GM12801 (cell line): ENCODE results near the gene TUNAR.

ENCODE experiments used
- TF ChIP-seq, protein P1 (sequence below): IDR thresholded peaks from one replicate; pipeline ENCODE4 v1.5.1; 2011; ENCODE audit warnings: control low read depth; ENCODE audit not compliant: insufficient read length; ENCODE audit errors: extremely low read depth

Gene TUNAR

GRCh38 chr14:95915330-95915729 is 38.7 kb downstream of the TUNAR start:
- TF ChIP-seq, protein P1, sequence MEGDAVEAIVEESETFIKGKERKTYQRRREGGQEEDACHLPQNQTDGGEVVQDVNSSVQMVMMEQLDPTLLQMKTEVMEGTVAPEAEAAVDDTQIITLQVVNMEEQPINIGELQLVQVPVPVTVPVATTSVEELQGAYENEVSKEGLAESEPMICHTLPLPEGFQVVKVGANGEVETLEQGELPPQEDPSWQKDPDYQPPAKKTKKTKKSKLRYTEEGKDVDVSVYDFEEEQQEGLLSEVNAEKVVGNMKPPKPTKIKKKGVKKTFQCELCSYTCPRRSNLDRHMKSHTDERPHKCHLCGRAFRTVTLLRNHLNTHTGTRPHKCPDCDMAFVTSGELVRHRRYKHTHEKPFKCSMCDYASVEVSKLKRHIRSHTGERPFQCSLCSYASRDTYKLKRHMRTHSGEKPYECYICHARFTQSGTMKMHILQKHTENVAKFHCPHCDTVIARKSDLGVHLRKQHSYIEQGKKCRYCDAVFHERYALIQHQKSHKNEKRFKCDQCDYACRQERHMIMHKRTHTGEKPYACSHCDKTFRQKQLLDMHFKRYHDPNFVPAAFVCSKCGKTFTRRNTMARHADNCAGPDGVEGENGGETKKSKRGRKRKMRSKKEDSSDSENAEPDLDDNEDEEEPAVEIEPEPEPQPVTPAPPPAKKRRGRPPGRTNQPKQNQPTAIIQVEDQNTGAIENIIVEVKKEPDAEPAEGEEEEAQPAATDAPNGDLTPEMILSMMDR = no peak

DNA sequence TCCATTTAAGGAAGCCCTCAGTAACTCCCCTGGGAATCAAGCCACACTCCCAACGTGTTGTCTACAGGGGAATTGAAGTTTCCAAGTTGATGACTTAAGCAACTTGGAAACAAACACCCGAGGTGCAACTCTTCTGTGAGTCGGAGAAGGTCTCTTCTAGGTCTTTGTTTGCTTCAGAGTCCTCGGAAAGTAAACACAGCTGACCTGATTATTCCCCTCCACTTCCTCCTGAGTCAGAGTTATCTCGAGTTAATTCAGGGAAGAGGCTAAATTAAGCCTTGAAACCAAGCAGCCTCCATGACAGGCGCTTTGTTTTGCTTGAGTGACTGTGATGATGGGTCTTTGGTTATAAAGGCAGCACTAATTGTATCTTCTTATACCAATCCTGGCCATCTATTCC is 41.8 kb downstream of the TUNAR start:
- TF ChIP-seq, protein P1 = no peak

DNA sequence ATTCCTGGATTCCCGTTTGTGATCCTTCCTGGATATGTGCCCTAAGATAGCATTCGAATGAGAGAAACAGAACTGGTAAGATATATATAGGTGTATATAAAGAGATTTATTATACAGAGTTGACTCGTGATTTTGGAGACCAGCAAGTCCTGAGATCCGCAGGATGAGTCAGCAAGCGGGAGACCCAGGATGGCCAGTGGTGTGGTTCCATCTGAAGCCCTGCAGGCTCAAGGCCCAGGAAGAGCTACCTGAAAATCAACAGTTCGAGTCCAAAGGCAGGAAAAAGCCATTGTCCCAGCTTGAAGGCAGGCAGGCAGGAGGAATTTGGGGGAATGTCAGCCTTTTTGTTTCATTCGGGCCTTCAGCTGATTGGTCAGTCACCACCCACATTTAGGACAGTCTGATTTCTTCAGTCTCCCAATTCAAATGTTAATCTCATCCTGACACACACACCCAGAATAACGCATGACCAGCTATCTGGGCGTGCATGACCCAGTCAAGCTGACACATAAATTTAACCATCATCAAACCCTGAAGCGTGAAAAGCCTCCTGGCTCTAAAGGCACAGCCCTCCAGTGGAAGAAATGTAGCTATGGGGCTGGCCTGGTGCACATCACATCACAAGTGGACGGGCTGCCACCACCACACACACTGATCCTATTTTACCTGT is 44.3 kb downstream of the TUNAR start:
- TF ChIP-seq, protein P1 = no peak

- TF ChIP-seq, protein P1 = no peak
Measured at GRCh38 chr14:95922080-95922479, 45.4 kb downstream of the TUNAR start.

GRCh38 chr14:95928751-95929150 is 52.1 kb downstream of the TUNAR start:
- TF ChIP-seq, protein P1 = no peak

DNA sequence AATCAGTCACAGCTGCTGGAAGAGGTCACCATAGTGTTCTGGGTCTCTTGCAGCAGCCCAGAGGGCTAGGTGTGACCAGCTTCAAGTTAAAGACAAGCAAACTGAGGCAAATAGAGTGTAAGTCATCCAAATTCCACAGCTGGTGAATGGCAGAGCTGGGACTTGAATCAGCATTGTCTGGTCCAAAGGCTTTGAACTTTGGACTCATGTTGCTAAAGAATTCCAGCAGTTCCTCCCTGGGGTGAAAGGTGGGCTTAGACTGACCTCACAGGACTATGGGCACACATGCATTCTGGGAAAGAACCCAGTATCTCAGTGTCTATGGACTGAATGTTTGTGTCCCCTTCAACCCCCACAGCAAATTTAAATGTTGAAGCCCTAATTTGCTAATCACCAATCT is 54.8 kb downstream of the TUNAR start:
- TF ChIP-seq, protein P1 = no peak

GRCh38 chr14:95935228-95935822 is 58.7 kb downstream of the TUNAR start:
- TF ChIP-seq, protein P1 = no peak
